Activated CD4-positive, CD25-positive, alpha-beta regulatory T cell treated with anti-CD3 and anti-CD28 coated beads, Interleukin-2, amount 50 U/mL, for 24 hours (primary cell): ENCODE data around the gene KRTAP17-1.
"Not testable (repeated sequence)": the region's sequence is repeated elsewhere in the genome, so short reads cannot be mapped to it uniquely, and the experiment has no call there.

Source experiments
- ATAC-seq, 2 donors: fragments of 150-1000 bp; cut with Tn5 transposase; one replicate each; pipeline ENCODE4 v1.10.0; 2021; ENCODE audit warnings: mild to moderate bottlenecking in 1 of 2, moderate library complexity in 1 of 2

The KRTAP17-1 gene, protein sequence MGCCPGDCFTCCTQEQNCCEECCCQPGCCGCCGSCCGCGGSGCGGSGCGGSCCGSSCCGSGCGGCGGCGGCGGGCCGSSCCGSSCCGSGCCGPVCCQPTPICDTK

DNA sequence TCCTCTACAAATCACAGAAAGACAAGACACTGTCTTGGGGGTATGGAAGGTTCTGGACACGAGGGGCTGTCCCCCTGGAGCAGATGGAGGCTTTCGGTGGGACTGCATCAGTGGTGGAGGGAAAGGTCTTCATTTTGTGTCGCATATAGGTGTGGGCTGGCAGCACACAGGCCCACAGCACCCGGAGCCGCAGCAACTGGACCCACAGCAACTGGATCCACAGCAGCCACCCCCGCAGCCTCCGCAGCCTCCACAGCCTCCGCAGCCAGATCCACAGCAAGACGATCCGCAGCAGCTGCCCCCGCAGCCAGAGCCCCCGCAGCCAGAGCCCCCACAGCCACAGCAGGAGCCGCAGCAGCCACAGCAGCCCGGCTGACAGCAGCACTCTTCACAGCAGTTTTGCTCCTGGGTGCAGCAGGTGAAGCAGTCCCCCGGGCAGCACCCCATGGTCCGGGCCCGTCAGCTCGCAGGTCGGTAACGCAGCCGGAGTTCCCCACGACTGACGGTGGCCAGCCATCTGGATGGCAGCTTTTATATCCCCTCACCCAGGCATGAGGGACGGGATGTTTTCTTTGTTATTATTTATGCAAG lies at the start of gene KRTAP17-1:
TSS of gene KRTAP17-1 (minus strand) at position 507 of the 591 bp plus-strand sequence. CDS start at position 447, 60 bp downstream.
- ATAC-seq = no peak

DNA sequence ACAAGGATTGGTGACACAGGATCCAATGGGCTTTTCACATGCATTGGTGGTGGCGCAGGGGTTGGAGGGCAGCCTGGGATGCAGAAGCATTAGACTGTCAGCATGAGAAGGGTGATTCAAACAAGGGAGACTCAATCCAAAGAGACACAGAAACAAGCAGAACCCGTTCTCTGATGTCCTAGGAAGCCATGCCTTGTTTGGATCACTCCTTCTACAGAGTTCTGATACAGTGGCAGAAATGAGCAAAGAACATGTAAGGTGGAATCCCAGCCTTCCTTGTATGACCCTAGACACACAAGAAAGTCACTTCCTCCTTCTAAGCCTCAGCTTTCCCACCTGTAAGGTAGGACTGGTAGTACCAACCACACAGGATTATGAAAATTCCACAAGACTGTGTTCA lies 48.4 kb upstream of the KRTAP17-1 start:
- ATAC-seq = no peak

DNA sequence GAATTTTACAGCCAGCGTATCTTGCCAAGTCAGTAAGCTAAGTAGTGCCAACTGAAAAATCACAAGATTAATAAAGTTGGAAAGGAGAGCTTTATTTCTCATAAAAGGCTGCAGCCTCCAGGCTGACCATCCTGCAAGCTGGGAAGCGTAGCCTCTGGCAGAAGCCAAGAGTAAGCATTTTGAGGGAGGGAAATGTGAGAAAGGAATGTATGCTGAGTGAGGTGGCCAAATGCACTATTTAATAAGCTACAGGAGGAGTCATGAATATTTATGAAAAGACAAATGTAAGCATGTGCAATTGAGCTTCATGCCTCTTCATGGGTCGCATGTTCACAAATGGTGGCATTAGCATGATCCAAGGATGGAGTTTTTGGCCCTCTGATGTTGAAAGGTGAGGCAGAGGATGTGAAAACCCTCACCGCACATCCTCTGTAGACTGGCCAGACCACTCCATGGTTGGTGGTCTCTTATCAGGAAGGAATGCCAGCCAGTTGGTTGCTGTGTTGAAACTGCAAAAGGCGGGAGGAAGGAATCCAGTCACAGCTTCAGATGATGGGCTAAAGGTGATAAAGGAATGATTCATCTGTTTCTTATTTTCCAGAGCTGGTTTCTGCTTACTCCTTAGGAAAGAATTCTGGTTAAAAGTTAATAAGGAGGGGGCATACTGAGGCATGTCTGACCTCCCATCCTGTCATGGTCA lies 44.9 kb upstream of the KRTAP17-1 start:
- ATAC-seq = no peak

DNA sequence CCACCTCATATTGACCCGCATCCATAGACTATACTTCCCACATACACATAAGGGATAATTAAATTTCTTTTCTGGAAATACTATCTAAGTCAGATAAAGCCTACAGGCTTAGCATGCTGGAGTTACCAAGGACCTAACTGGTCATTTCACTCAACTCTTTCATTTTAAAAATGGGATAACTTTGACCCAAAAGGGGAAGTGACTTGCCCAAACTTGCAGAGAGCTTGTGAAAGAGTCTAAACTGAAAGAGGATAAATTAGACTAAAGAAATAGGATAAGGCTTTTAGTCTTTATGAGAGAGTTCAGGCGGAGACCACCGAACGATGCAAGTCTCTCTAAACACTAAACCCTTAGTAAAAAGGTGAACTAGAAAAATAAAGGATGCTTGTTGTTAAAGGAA lies 39.0 kb upstream of the KRTAP17-1 start:
- no peak for ATAC-seq

DNA sequence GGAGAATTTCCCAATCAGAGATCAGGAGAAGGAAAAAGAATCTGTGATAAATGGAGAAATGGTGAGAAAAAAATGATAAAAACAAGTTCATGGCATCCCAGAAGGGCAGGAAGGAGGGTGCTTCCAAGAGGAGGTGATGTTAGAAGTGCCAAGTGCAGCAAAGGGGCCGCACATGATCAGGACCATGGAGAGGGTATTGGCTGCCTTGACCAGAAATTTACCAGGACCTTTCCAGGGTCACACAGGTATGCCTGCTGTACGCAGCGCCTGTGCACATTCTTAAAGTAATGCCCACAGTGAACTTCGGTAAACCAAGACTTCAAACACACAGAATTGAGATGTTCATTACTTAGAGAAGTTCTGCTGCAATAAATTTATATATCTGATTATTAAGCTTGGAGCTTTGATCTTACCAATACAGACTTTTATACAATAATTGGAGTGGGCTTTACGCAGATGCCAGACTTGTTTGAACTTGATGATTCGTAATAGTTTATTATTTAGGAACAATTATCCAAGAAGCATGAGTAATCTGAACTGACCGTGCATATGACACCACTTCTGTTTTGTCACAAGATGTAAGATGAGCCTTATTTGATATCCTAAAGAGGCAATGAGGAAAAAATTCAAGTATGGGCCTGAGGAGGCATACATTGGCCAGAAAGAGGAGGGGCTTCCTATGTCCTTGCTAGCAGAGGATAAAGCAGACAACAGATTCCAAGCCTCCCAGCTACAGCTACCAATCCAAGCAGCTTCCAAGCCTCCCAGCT lies 37.3 kb upstream of the KRTAP17-1 start:
- no peak for ATAC-seq

- no peak for ATAC-seq
These were observed 35.7 kb upstream of the KRTAP17-1 start for GRCh38 chr17:41351177-41351576.

- ATAC-seq = not testable (repeated sequence)
These were observed 34.9 kb upstream of the KRTAP17-1 start, which contains the start of gene KRT33A for GRCh38 chr17:41350381-41350878. Gene KRT33A (minus strand): TSS chr17:41350828. CDS start chr17:41350767, 61 bp downstream.

DNA sequence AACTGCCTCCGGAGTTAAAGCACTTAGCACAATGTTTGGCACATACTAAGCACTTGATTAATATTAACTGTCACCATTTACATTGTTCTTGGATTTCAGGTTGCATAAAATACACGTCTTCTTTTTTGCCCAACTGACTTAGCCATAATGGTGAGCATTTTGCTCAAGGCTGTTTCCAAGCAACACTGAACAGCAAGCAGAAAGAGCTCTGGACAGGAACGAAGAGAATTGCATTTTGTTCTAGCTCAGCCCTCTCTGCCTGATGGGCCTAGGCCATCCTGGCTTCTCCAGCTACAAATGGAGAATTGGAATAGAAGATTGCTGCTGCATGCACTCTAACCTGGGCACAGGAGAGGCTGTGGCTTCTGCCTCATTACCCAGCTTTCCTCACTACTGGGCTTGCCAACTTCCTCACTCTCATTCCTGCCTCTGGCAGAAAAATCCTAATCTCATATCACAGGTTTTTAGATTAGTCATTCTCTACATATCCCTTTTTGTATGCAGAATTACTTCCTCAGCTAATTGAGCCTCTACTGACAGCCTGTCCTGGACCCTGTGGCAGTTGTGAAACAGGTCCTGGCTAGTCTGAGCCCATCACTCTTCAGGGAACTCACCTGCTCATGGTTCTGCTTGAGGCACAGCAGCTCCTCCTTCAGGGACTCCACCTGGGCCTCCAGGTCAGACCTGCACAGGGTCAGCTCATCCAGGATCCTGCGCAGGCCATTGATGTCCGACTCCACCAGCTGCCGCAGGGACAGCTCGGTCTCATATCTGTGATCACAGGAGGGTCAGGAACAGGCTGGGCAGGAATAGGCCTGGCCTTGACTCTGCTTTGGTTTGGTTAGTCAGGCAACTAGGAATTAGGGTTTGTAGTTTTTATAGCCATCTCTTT lies 32.6 kb upstream of the KRTAP17-1 start:
- no peak for ATAC-seq

- not testable (repeated sequence) for ATAC-seq
These were observed 30.9 kb upstream of the KRTAP17-1 start for GRCh38 chr17:41346421-41346820.

GRCh38 chr17:41345992-41346391 lies 30.5 kb upstream of the KRTAP17-1 start:
- no peak for ATAC-seq

DNA sequence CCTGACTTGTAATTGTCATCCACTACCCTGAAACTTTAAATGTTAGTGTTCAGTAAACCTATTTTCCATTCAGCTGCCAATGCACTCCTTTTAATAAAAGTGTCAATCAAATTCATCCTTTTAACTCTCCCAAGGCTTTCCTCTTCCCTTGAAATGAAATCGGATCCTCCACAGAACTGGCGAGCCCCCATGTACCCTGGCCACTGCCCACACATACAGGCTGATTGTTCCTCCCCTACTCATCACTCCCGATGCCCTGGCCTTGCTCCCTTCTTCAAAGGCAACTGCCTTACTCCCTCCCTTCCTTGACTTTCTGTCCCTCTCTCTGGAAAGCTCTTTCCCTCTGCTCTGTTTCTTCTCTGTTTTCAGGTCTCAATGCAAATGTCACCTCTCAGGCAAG lies 27.5 kb upstream of the KRTAP17-1 start:
- ATAC-seq = no peak

DNA sequence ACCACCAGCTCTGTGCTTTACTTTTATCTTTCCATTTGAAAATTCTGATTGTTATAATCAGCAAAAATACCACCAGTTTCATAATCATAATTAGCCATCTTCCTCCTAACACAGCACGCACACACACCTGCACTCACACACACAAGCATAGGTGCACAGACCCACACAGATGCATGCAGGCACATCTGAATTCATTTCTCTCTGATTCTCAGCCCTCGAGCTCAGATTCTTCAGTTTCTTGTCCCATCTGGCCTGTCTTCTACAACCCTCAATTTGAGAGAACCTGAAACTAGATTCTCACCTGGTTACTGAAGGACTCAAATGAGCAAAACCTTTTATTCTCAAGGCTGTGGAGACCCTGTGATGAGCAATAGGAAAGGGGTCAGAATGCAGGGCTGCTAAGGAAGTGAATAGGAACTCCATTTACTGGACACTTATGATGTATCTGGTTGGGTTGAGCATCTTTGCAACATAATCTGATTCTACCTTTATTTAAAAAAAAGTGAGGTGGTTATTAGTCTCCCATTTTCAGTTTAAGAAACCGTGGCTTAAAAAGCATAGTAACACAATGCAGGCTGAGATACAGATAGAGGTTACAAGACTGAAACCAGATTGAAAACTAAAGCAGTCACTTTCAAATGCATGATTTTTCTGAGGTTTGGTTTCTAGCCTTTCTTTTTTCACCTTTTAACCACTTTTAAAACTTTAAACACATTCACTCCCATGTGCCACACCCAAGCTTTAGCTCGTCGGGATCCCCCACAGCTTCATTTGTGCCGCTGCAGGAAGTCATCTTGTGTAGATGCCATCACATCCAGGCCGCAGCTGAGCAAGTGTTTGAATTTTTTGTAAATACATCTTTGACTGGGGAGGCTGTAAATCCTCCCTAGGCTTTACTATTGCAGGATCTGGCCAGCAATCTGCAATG lies 25.7 kb upstream of the KRTAP17-1 start:
- ATAC-seq = peak; percentile 52 to 58

- peak in 1 of 2 donors; percentile 5 for ATAC-seq
These were observed 25.0 kb upstream of the KRTAP17-1 start for GRCh38 chr17:41340494-41340893.

GRCh38 chr17:41339571-41340172 lies 24.2 kb upstream of the KRTAP17-1 start:
- no peak for ATAC-seq

DNA sequence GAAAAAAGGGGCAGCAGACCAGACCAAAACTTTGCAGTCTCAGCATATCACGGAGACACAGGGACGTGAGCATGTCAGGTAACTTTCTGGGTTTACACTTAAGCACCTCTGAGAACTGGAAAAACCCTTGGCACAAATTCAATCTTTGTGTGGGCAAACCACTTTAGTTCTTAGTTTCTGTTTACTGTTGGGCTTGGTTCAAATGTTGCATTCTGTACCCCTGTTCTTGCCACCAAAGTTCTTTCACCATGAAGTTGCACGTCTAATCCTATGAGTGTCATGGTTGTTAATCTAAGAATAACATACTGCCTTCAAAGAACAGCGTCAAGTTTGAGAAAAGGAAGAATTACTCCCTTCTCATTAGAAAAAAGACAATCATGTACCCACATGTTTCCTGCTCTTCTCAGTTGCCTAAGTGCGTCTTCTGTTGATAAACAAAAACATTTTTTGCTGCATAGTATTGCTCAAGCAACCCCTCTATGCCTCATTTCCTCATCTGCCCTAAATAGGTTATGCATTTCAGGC lies 23.5 kb upstream of the KRTAP17-1 start:
- ATAC-seq = peak; percentile 43 to 52

DNA sequence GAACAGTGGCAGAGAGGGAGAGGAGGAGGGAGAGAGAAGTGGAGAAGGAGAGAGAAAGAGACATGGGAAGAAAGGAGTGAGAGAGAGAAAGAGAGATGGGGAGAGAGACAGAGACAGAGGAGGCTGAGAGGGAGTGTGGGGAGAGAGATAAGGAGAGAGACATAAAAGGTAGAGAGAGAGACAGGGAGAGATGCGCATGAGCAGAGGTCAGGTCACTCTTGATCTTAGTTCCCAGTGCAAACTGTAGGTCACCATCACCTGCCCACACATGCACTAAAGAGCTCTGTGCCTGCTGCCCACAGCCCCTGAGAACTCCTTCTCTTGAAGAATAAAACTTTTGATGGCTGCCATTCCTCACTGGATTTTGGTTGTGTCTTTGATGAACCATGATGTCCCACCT lies 20.2 kb upstream of the KRTAP17-1 start:
- no peak for ATAC-seq

GRCh38 chr17:41334385-41335305 lies 19.1 kb upstream of the KRTAP17-1 start:
- ATAC-seq = no peak

DNA sequence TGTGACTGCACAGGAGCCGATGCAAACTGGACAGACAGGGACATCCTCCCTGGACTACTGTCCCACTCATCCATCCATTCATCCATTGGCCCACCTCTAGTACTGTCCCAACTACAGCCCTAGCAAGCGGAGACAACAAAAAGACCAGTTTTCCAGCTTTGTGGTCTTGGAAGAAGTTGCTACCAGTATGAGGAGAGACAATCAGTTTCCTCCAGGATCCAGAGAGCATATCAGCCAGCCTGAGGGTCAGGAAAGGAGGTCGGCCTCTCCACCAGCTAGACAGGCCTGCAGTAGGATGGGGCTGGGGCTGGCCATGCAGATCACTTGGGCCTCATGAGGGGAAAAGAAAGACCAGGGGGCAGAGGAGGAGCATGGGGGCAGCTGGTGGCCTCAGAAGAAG lies 18.3 kb upstream of the KRTAP17-1 start:
- no peak for ATAC-seq

- no peak for ATAC-seq
These were observed 17.6 kb upstream of the KRTAP17-1 start for GRCh38 chr17:41333098-41333497.
